Stimulated activated CD4-positive, alpha-beta T cell treated with anti-CD3 and anti-CD28 coated beads, Interleukin-15, amount 100 ng/mL, for 48 hours (primary cell): ENCODE results near the gene KRT26.
"Not testable (repeated sequence)": the region's sequence is repeated elsewhere in the genome, so short reads cannot be mapped to it uniquely, and the experiment has no call there.

Experiments used
- DNase-seq, 2 donors: peaks; one replicate each; pipeline ENCODE4 v3.0.0-alpha.2; 2020; ENCODE audit warnings: low read depth in 2 of 2

The KRT26 gene

GRCh38 chr17:40772101-40772500 lies at the start of gene KRT26:
Gene KRT26 (minus strand): TSS chr17:40772201. CDS start chr17:40772113, 88 bp downstream.
- DNase-seq: no peak

- DNase-seq: no peak
Observed at GRCh38 chr17:40821536-40821935, 49.5 kb upstream of the KRT26 start.

GRCh38 chr17:40820228-40820838 lies 48.3 kb upstream of the KRT26 start:
- no peak for DNase-seq

- DNase-seq: no peak
Observed at GRCh38 chr17:40819528-40820125, 47.6 kb upstream of the KRT26 start.

GRCh38 chr17:40818733-40819527 lies 46.9 kb upstream of the KRT26 start:
- peak; percentile 68 to 80 for DNase-seq

GRCh38 chr17:40818343-40818732 lies 46.3 kb upstream of the KRT26 start:
- no peak for DNase-seq

GRCh38 chr17:40817103-40817682 lies 45.2 kb upstream of the KRT26 start:
- DNase-seq: no peak

- DNase-seq: no peak
Observed at GRCh38 chr17:40816569-40816968, 44.6 kb upstream of the KRT26 start.

GRCh38 chr17:40815381-40815780 lies 43.4 kb upstream of the KRT26 start:
- DNase-seq: no peak

GRCh38 chr17:40814657-40815056 lies 42.7 kb upstream of the KRT26 start:
- not testable (repeated sequence) for DNase-seq

GRCh38 chr17:40813804-40814203 lies 41.8 kb upstream of the KRT26 start:
- no peak for DNase-seq

GRCh38 chr17:40812639-40813038 lies 40.6 kb upstream of the KRT26 start:
- DNase-seq: no peak

GRCh38 chr17:40810494-40810893 lies 38.5 kb upstream of the KRT26 start:
- no peak for DNase-seq

GRCh38 chr17:40809721-40810421 lies 37.9 kb upstream of the KRT26 start:
- DNase-seq: no peak

GRCh38 chr17:40806131-40806530 lies 34.1 kb upstream of the KRT26 start:
- DNase-seq: no peak

GRCh38 chr17:40803617-40804082 lies 31.6 kb upstream of the KRT26 start:
- peak; percentile 48 to 76 for DNase-seq

GRCh38 chr17:40801157-40801556 lies 29.2 kb upstream of the KRT26 start:
- DNase-seq: no peak

GRCh38 chr17:40800381-40800780 lies 28.4 kb upstream of the KRT26 start:
- DNase-seq: no peak

GRCh38 chr17:40799859-40800258 lies 27.9 kb upstream of the KRT26 start, which contains the start of gene KRT28:
Gene KRT28 (minus strand): TSS chr17:40799959. CDS start chr17:40799893, 66 bp downstream.
- no peak for DNase-seq

- no peak for DNase-seq
Observed at GRCh38 chr17:40796846-40797245, 24.8 kb upstream of the KRT26 start.

GRCh38 chr17:40795019-40795667 lies 23.1 kb upstream of the KRT26 start:
- DNase-seq: no peak
